IMR-90 (cell line): ENCODE results near the gene LDB2. TPM values are rescaled to one million over a fixed set of nuclear protein-coding genes. Genes with fewer than 3 reads are reported as not detected.

Source experiments
- ATAC-seq: fragments of 200-7000 bp; cut with Tn5 transposase; 2 replicates; pipeline ENCODE4 v1.9.1; 2020; ENCODE audit warnings: low read depth, mild to moderate bottlenecking, moderate library complexity
- BruUV-seq: library from RNA; stranded (reverse); fragments of 400-500 nt; replicated peaks from 2 replicates; lab custom pipeline; 2021; lab: Mats Ljungman, UMichigan
- CTCF ChIA-PET: fragments of 300-600 bp; formaldehyde crosslinking; extraction: SDS; loops from one replicate; lab custom pipeline; 2021; ENCODE audit warnings: antibody characterized with exemption; lab: Yijun Ruan, JAX
- POLR2A ChIA-PET: fragments of 300-600 bp; sonication (Branson Sonifier 250); formaldehyde crosslinking; loops from one replicate; lab custom pipeline; 2022; ENCODE audit warnings: antibody characterized with exemption; ENCODE audit not compliant: unreplicated experiment; lab: Charles Lee
- DNase-seq: peaks from one replicate; pipeline ENCODE4 v3.0.0; 2013
- H2AFZ ChIP-seq: replicated peaks from 2 replicates; pipeline ENCODE3; 2013; ENCODE audit warnings: low read length, mild to moderate bottlenecking; ENCODE audit not compliant: poor library complexity
- H2AK5ac ChIP-seq: 2 replicates; pipeline ENCODE4 v1.6.1; 2013; ENCODE audit warnings: low read depth, low read length, inconsistent platforms
- H2AK9ac ChIP-seq: replicated peaks from 2 replicates; pipeline ENCODE3; 2013; ENCODE audit warnings: mild to moderate bottlenecking, low read depth, low read length, moderate library complexity; ENCODE audit not compliant: poor library complexity
- H2BK120ac ChIP-seq: 2 replicates; pipeline ENCODE4 v1.6.1; 2013; ENCODE audit warnings: low read depth, low read length, inconsistent platforms
- H2BK15ac ChIP-seq: 3 replicates; pipeline ENCODE4 v1.6.1; 2013; ENCODE audit warnings: low read depth, low read length, inconsistent platforms
- H2BK20ac ChIP-seq: 2 replicates; pipeline ENCODE4 v1.6.1; 2013; ENCODE audit warnings: low read depth, mild to moderate bottlenecking, inconsistent platforms, low read length, moderate library complexity
- H2BK5ac ChIP-seq: 2 replicates; pipeline ENCODE4 v1.6.1; 2013; ENCODE audit warnings: mild to moderate bottlenecking, low read depth, low read length, inconsistent platforms; ENCODE audit not compliant: poor library complexity, severe bottlenecking
- H3K14ac ChIP-seq: replicated peaks from 2 replicates; pipeline ENCODE4 v1.6.1; 2013; ENCODE audit warnings: low read depth, low read length, inconsistent platforms
- H3K18ac ChIP-seq: 2 replicates; pipeline ENCODE4 v1.6.1; 2013; ENCODE audit warnings: low read depth, low read length, control low read depth
- H3K23ac ChIP-seq: 2 replicates; pipeline ENCODE4 v1.6.1; 2013; ENCODE audit warnings: low read depth, low read length, inconsistent platforms
- H3K27ac ChIP-seq: 2 replicates; pipeline ENCODE4 v1.5.1; 2013; ENCODE audit warnings: mild to moderate bottlenecking, control low read depth, low read length; ENCODE audit not compliant: insufficient read depth
- H3K27me3 ChIP-seq: 2 replicates; pipeline ENCODE4 v1.6.1; 2013; ENCODE audit warnings: low read length; ENCODE audit not compliant: control insufficient read depth, insufficient read depth
- H3K36me3 ChIP-seq: 2 replicates; pipeline ENCODE4 v1.6.1; 2013; ENCODE audit warnings: low read length, mixed read lengths; ENCODE audit not compliant: control insufficient read depth, insufficient read depth
- H3K4ac ChIP-seq: 2 replicates; pipeline ENCODE4 v1.6.1; 2013; ENCODE audit warnings: low read depth, low read length, inconsistent platforms
- H3K4me1 ChIP-seq: 2 replicates; pipeline ENCODE4 v1.6.1; 2013; ENCODE audit warnings: low read length, mixed read lengths; ENCODE audit not compliant: control insufficient read depth, insufficient read depth
- H3K4me2 ChIP-seq: 2 replicates; pipeline ENCODE4 v1.6.1; 2013; ENCODE audit warnings: low read depth, mild to moderate bottlenecking, control low read depth, low read length, moderate library complexity
- H3K4me3 ChIP-seq: 2 replicates; pipeline ENCODE4 v1.5.1; 2013; ENCODE audit warnings: low read depth, mild to moderate bottlenecking, control low read depth, low read length, moderate library complexity; ENCODE audit not compliant: insufficient read depth
- H3K56ac ChIP-seq: 2 replicates; pipeline ENCODE4 v1.6.1; 2013; ENCODE audit warnings: low read length, inconsistent platforms; ENCODE audit not compliant: insufficient read depth; ENCODE audit errors: extremely low read depth
- H3K79me1 ChIP-seq, 2 experiments: 2 replicates each; pipeline ENCODE4 v1.6.1; 2013; ENCODE audit warnings: low read length in 2 of 2, inconsistent platforms in 1 of 2, low read depth in 1 of 2
- H3K9ac ChIP-seq: 2 replicates; pipeline ENCODE4 v1.6.1; 2013; ENCODE audit warnings: low read depth, low read length, control low read depth
- H3K9me1 ChIP-seq: 2 replicates; pipeline ENCODE4 v1.6.1; 2013; ENCODE audit warnings: low read length, inconsistent platforms; ENCODE audit not compliant: insufficient read depth
- H3K9me3 ChIP-seq: 2 replicates; pipeline ENCODE4 v1.6.1; 2013; ENCODE audit warnings: low read length; ENCODE audit not compliant: control insufficient read depth, insufficient read depth
- H4K20me1 ChIP-seq: 2 replicates; pipeline ENCODE4 v1.6.1; 2013; ENCODE audit warnings: low read length, inconsistent platforms; ENCODE audit not compliant: insufficient read depth
- H4K5ac ChIP-seq: 2 replicates; pipeline ENCODE4 v1.6.1; 2013; ENCODE audit warnings: mild to moderate bottlenecking, low read depth, low read length, control low read depth
- H4K8ac ChIP-seq, 2 experiments: 2 replicates each; pipeline ENCODE4 v1.6.1; 2013; ENCODE audit warnings: low read depth in 2 of 2, low read length in 2 of 2, control low read depth in 1 of 2, inconsistent platforms in 1 of 2
- H4K91ac ChIP-seq: 2 replicates; pipeline ENCODE4 v1.6.1; 2013; ENCODE audit warnings: low read depth, low read length, inconsistent platforms; ENCODE audit not compliant: insufficient read depth
- MAFK ChIP-seq: IDR thresholded peaks from 2 replicates; pipeline ENCODE4 v1.6.1; 2012; ENCODE audit warnings: low read depth, low read length, improper control_type of control experiment
- WGBS, 2 experiments: methylation state at CpG; one replicate each; pipeline versions ENCODE4 v1.1.5 to v1.1.7; 2013; ENCODE audit warnings: missing lambda C conversion rate in 2 of 2; ENCODE audit not compliant: insufficient read length in 1 of 2; ENCODE audit errors: extremely low coverage in 2 of 2; 5-methylcytosine and 5-hydroxymethylcytosine counted together
- dilution Hi-C: fragments of 300-500 bp; cut with HindIII; formaldehyde crosslinking; loops from one replicate; pipeline ENCODE4 v1.14.3; 2018; ENCODE audit warnings: low sequenced_read_pairs; ENCODE audit not compliant: unreplicated experiment
- in situ Hi-C: fragments of 300-500 bp; cut with MboI; formaldehyde crosslinking; loops from 3 replicates; pipeline ENCODE4 v1.14.3; 2019; ENCODE audit warnings: low sequenced_read_pairs, inconsistent platforms, mixed read lengths
- intact Hi-C: fragments of 100-400 bp; cut with micrococcal nuclease; formaldehyde crosslinking; loops from 2 replicates; pipeline ENCODE4 v1.10.0; 2022
- polyA plus RNA-seq, 3 experiments: library from polyadenylated mRNA; depleted of rRNA; stranded (reverse); fragments of >200 nt; gene quantifications; 2 replicates each; pipeline ENCODE4 v1.2.3, GENCODE V29; 2012; ENCODE audit warnings: low replicate concordance in 1 of 3
- total RNA-seq: library from RNA; depleted of rRNA; stranded (reverse); fragments of >200 nt; gene quantifications from 2 replicates; pipeline ENCODE4 v1.2.3, GENCODE V29; 2012

Gene LDB2
- total and polyA plus RNA-seq, 2 of the 4 experiments (the other 2 are of a cell fraction) = 67.9 to 116 TPM

- H2BK15ac ChIP-seq = no peak overlapping the region
- intact Hi-C loops (no loop called here), dilution Hi-C loops (no loop called here), in situ Hi-C loops (no loop called here)
- no peaks in the 10 kb centered on the region for H3K4me1 ChIP-seq
- no peaks in the 10 kb centered on the region for H4K20me1 ChIP-seq
- no peaks in the 10 kb centered on the region for H3K36me3 ChIP-seq
- H3K79me1 ChIP-seq = no peaks in the 10 kb centered on the region; a peak in 1 of 4 replicates
- DNase-seq = no peak
- H3K14ac ChIP-seq = no peak overlapping the region
- CTCF ChIA-PET = interaction anchor here (0.9 kb wide), 1 partner anchor 10 kb away, joined by 4 read pairs; no protein-coding TSS in a partner anchor
- no peak overlapping the region for H3K18ac ChIP-seq
- no peak for TF ChIP-seq MAFK
- H4K5ac ChIP-seq = no peak overlapping the region
- ATAC-seq = no peak
- no peaks in the 10 kb centered on the region for H3K27me3 ChIP-seq
- peak overlapping the region; percentile 13 for H2AFZ ChIP-seq
- 0 out of 2 replicates have a peak overlapping the region, but pooled peaks have one; percentile 18 for H2AK5ac ChIP-seq
- H3K9me3 ChIP-seq = no peaks in the 10 kb centered on the region
- no peak overlapping the region for H3K27ac ChIP-seq
- H2BK5ac ChIP-seq = no peak overlapping the region
- H3K23ac ChIP-seq = no peak overlapping the region
- H3K4ac ChIP-seq = no peak overlapping the region
- H3K56ac ChIP-seq = no peak overlapping the region
- no peak overlapping the region for H2BK20ac ChIP-seq
- H3K9me1 ChIP-seq = no peaks in the 10 kb centered on the region
- H3K4me2 ChIP-seq = no peak overlapping the region
- H2BK120ac ChIP-seq = no peak overlapping the region
- no peak overlapping the region for H4K91ac ChIP-seq
- H2AK9ac ChIP-seq = no peak overlapping the region
- no peak overlapping the region for H4K8ac ChIP-seq
- WGBS, 2 experiments = 60% methylated on average over 1 of the region's 8 CpGs; no CpG with 5 or more reads in 1 of the 2 experiments
- no TSS peak for BruUV-seq
- H3K4me3 ChIP-seq = no peak overlapping the region
- POLR2A ChIA-PET = no interaction called here
- H3K9ac ChIP-seq = no peak overlapping the region
These were observed 245.6 kb downstream of the LDB2 start for GRCh38 chr4:16652732-16653305.
